Measurements from ENCODE around the gene CYGB. TPM values are rescaled to one million over a fixed set of nuclear protein-coding genes. Genes with fewer than 3 reads are reported as not detected.
A peak's percentile ranks its signal among the peaks of the same experiment; 100 is the strongest.

The CYGB gene
- total and polyA plus RNA-seq, 2 of the 13 experiments (the other 11 are each of a cell fraction or from before 2014, with no cell fraction given): 18.9 to 27.1 TPM

GRCh38 chr17:76527430-76528111 lies 9.9 kb downstream of the CYGB start (continued):
- TF ChIP-seq USF2 (IDR thresholded peaks at IDR 0.05; ENCODE audit: low read depth, low read length) (no peak), USF2 (CRISPR knock-in tag; IDR thresholded peaks at IDR 0.05; ENCODE audit: borderline replicate concordance) (peak; percentile 29; the same call in 1 of the 2 replicates), ZSCAN20 (CRISPR knock-in tag; IDR thresholded peaks at IDR 0.05; ENCODE audit: borderline replicate concordance) (no peak), ZNF251 (CRISPR knock-in tag; IDR thresholded peaks at IDR 0.05) (no peak), POGK (CRISPR knock-in tag; conservative IDR thresholded peaks at IDR 0.05) (0 out of 2 replicates have a peak, but pooled peaks have one; percentile 33), PPARG (CRISPR knock-in tag; conservative IDR thresholded peaks at IDR 0.05) (no peak), CERS6 (CRISPR knock-in tag; IDR thresholded peaks at IDR 0.05) (no peak), ZFYVE20 (CRISPR knock-in tag; IDR thresholded peaks at IDR 0.05; ENCODE audit: borderline replicate concordance, low read depth) (no peak), ATF2 (CRISPR knock-in tag; IDR thresholded peaks at IDR 0.05) (no peak), ZBTB44 (CRISPR knock-in tag; IDR thresholded peaks at IDR 0.05) (no peak), REXO4 (CRISPR knock-in tag; IDR thresholded peaks at IDR 0.05; ENCODE audit: borderline replicate concordance) (peak; percentile 44; the same call in 1 of the 2 replicates), ZNF350 (CRISPR knock-in tag; IDR thresholded peaks at IDR 0.05; ENCODE audit: borderline replicate concordance, low read depth) (peak; percentile 68; the same call in 1 of the 2 replicates), TEAD3 (CRISPR knock-in tag; optimal IDR thresholded peaks at IDR 0.05; ENCODE audit: borderline replicate concordance) (peak; percentile 53), ZNF761 (CRISPR knock-in tag; conservative IDR thresholded peaks at IDR 0.05) (no peak), MTA1 (CRISPR knock-in tag; IDR thresholded peaks at IDR 0.05; ENCODE audit: borderline replicate concordance) (no peak), NCOA2 (CRISPR knock-in tag; IDR thresholded peaks at IDR 0.05) (0 out of 2 replicates have a peak, but pooled peaks have one; percentile 19), ATF3 (CRISPR knock-in tag; IDR thresholded peaks at IDR 0.05) (peak; percentile 56; the same call in 1 of the 2 replicates), EZH2 (conservative IDR thresholded peaks at IDR 0.05; ENCODE audit: low read depth, low read length) (no peak), XBP1 (CRISPR knock-in tag; IDR thresholded peaks at IDR 0.05) (no peak), ZNF605 (CRISPR knock-in tag; IDR thresholded peaks at IDR 0.05) (peak; percentile 83)
